ENCODE data around the gene MROH2A.

Gene MROH2A

GRCh38 chr2:233848276-233848675, 70.1 kb downstream of the MROH2A start:
- DNase-seq = no peak
- H3K27ac Mint-ChIP-seq = peak overlapping the region; percentile 77
- H3K4me1 Mint-ChIP-seq = peaks cover 23% of the 10 kb centered on the region
- no peak overlapping the region for H3K4me3 Mint-ChIP-seq
- peaks cover 62% of the 10 kb centered on the region for H3K36me3 Mint-ChIP-seq (ENCODE audit: low read depth)
- no peaks in the 10 kb centered on the region for H3K9me3 Mint-ChIP-seq
- TF ChIP-seq CTCF (IDR thresholded peaks at IDR 0.05) = no peak
- H3K27me3 Mint-ChIP-seq (ENCODE audit: low read depth, poor library complexity) = peaks cover 3% of the 10 kb centered on the region

- Mint-ChIP-seq H3K4me3 (no peak overlapping the region), H3K4me1 (peaks cover 32% of the 10 kb centered on the region), H3K27me3 (ENCODE audit: low read depth, poor library complexity) (peaks cover 2% of the 10 kb centered on the region), H3K9me3 (no peaks in the 10 kb centered on the region), H3K36me3 (ENCODE audit: low read depth) (peaks cover 48% of the 10 kb centered on the region), H3K27ac (peak overlapping the region; percentile 74)
- TF ChIP-seq CTCF (IDR thresholded peaks at IDR 0.05) = no peak
- DNase-seq = no peak
Measured at GRCh38 chr2:233849607-233850271, 71.6 kb downstream of the MROH2A start.

- no peak overlapping the region for H3K4me3 Mint-ChIP-seq
- no peak for DNase-seq
Measured at GRCh38 chr2:233850745-233851144, 72.6 kb downstream of the MROH2A start.

GRCh38 chr2:233851169-233851568, 73.0 kb downstream of the MROH2A start:
- peaks cover 40% of the 10 kb centered on the region for H3K4me1 Mint-ChIP-seq
- H3K27me3 Mint-ChIP-seq (ENCODE audit: low read depth, poor library complexity) = peaks cover 3% of the 10 kb centered on the region
- TF ChIP-seq CTCF (IDR thresholded peaks at IDR 0.05) = no peak
- DNase-seq = no peak
- peaks cover 41% of the 10 kb centered on the region for H3K36me3 Mint-ChIP-seq (ENCODE audit: low read depth)
- peak overlapping the region; percentile 74 for H3K4me3 Mint-ChIP-seq
- H3K9me3 Mint-ChIP-seq = no peaks in the 10 kb centered on the region
- no peak overlapping the region for H3K27ac Mint-ChIP-seq

More at GRCh38 chr2:233850745-233851144, 72.6 kb downstream of the MROH2A start:
- peaks cover 45% of the 10 kb centered on the region for H3K36me3 Mint-ChIP-seq (ENCODE audit: low read depth)
- peaks cover 3% of the 10 kb centered on the region for H3K27me3 Mint-ChIP-seq (ENCODE audit: low read depth, poor library complexity)
- no peaks in the 10 kb centered on the region for H3K9me3 Mint-ChIP-seq
- no peak for TF ChIP-seq CTCF (IDR thresholded peaks at IDR 0.05)
- peaks cover 38% of the 10 kb centered on the region for H3K4me1 Mint-ChIP-seq
- H3K27ac Mint-ChIP-seq = no peak overlapping the region

- no peak for DNase-seq
- Mint-ChIP-seq H3K36me3 (ENCODE audit: low read depth) (peaks cover 34% of the 10 kb centered on the region), H3K27me3 (ENCODE audit: low read depth, poor library complexity) (peaks cover 3% of the 10 kb centered on the region), H3K27ac (peak overlapping the region; percentile 74), H3K9me3 (no peaks in the 10 kb centered on the region), H3K4me3 (peak overlapping the region; percentile 98), H3K4me1 (peaks cover 40% of the 10 kb centered on the region)
- no peak for TF ChIP-seq CTCF (IDR thresholded peaks at IDR 0.05)
Measured at GRCh38 chr2:233852056-233852455, 73.9 kb downstream of the MROH2A start.

GRCh38 chr2:233853353-233853752, 75.2 kb downstream of the MROH2A start:
- peak overlapping the region; percentile 98 for H3K4me3 Mint-ChIP-seq
- no peaks in the 10 kb centered on the region for H3K9me3 Mint-ChIP-seq
- H3K27me3 Mint-ChIP-seq (ENCODE audit: low read depth, poor library complexity) = peaks cover 3% of the 10 kb centered on the region
- no peak overlapping the region for H3K27ac Mint-ChIP-seq
- no peak for TF ChIP-seq CTCF (IDR thresholded peaks at IDR 0.05)
- H3K4me1 Mint-ChIP-seq = peaks cover 40% of the 10 kb centered on the region
- peaks cover 28% of the 10 kb centered on the region for H3K36me3 Mint-ChIP-seq (ENCODE audit: low read depth)
- no peak for DNase-seq
